ENCODE measurements around the gene MYO10.

DNA sequence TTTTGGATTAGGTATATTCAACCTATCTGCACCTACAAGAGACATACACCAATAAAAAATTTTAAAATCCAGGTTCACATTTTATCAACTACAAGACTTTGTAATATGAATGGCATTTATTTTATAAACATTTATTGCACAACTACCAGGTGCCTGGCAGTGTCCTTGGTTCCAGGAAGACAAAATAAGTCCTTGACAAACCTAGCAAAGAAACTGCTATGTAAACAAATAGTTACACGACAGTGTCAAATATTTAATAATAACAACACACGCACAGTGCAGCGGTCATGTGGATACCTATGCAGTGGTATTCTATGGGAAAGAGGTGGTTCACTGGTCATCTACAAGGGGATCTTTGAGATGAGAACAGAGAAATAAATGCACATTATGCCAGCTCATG is 120.7 kb downstream of the MYO10 start:
- TF ChIP-seq, protein P1, sequence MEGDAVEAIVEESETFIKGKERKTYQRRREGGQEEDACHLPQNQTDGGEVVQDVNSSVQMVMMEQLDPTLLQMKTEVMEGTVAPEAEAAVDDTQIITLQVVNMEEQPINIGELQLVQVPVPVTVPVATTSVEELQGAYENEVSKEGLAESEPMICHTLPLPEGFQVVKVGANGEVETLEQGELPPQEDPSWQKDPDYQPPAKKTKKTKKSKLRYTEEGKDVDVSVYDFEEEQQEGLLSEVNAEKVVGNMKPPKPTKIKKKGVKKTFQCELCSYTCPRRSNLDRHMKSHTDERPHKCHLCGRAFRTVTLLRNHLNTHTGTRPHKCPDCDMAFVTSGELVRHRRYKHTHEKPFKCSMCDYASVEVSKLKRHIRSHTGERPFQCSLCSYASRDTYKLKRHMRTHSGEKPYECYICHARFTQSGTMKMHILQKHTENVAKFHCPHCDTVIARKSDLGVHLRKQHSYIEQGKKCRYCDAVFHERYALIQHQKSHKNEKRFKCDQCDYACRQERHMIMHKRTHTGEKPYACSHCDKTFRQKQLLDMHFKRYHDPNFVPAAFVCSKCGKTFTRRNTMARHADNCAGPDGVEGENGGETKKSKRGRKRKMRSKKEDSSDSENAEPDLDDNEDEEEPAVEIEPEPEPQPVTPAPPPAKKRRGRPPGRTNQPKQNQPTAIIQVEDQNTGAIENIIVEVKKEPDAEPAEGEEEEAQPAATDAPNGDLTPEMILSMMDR (IDR thresholded peaks at IDR 0.05 in 4 of 5, conservative IDR thresholded peaks at IDR 0.05 in 1 of 5): no peak
- TF ChIP-seq POLR2A (IDR thresholded peaks at IDR 0.05): no peak
